Activated CD4-positive, alpha-beta T cell treated with anti-CD3 and anti-CD28 coated beads for 4 hours (primary cell): Measurements from ENCODE around the gene TUBB6.

ENCODE experiments used
- DNase-seq, 2 donors: peaks; one replicate each; pipeline ENCODE4 v3.0.0-alpha.2; 2020

The TUBB6 gene

GRCh38 chr18:12307701-12308385 lies at the start of gene TUBB6:
Gene TUBB6 (plus strand): TSS chr18:12308241. CDS start chr18:12308293, 52 bp downstream.
- no peak for DNase-seq

GRCh38 chr18:12258719-12259705 lies 49.0 kb upstream of the TUBB6 start:
- DNase-seq: no peak

GRCh38 chr18:12262748-12263147 lies 45.3 kb upstream of the TUBB6 start:
- DNase-seq: no peak

GRCh38 chr18:12264864-12265263 lies 43.2 kb upstream of the TUBB6 start:
- no peak for DNase-seq

GRCh38 chr18:12271376-12272235 lies 36.4 kb upstream of the TUBB6 start:
- peak; percentile 11 to 33 for DNase-seq

GRCh38 chr18:12274793-12275192 lies 33.2 kb upstream of the TUBB6 start:
- no peak for DNase-seq

GRCh38 chr18:12276736-12277554 lies 31.1 kb upstream of the TUBB6 start:
- DNase-seq: no peak

- DNase-seq: no peak
These were observed 29.8 kb upstream of the TUBB6 start for GRCh38 chr18:12278215-12278671.

- DNase-seq: no peak
These were observed 29.0 kb upstream of the TUBB6 start for GRCh38 chr18:12278741-12279682.

- DNase-seq: no peak
These were observed 28.1 kb upstream of the TUBB6 start for GRCh38 chr18:12279781-12280531.

- DNase-seq: no peak
These were observed 26.2 kb upstream of the TUBB6 start for GRCh38 chr18:12281861-12282260.

GRCh38 chr18:12282442-12283039 lies 25.5 kb upstream of the TUBB6 start:
- DNase-seq: no peak

GRCh38 chr18:12283256-12283655 lies 24.8 kb upstream of the TUBB6 start:
- no peak for DNase-seq

- DNase-seq: no peak
These were observed 24.4 kb upstream of the TUBB6 start for GRCh38 chr18:12283666-12284065.

GRCh38 chr18:12287131-12287681 lies 20.8 kb upstream of the TUBB6 start:
- DNase-seq: no peak

- DNase-seq: no peak
These were observed 20.2 kb upstream of the TUBB6 start for GRCh38 chr18:12287684-12288402.

GRCh38 chr18:12288403-12288755 lies 19.7 kb upstream of the TUBB6 start:
- DNase-seq: no peak

GRCh38 chr18:12290086-12290485 lies 18.0 kb upstream of the TUBB6 start:
- no peak for DNase-seq

GRCh38 chr18:12291161-12291560 lies 16.9 kb upstream of the TUBB6 start:
- DNase-seq: no peak
